GM12874 (cell line): ENCODE measurements around the gene SMIM28.

Source experiments
- TF ChIP-seq, protein P1 (sequence below): IDR thresholded peaks from 2 replicates; pipeline ENCODE4 v1.5.1; 2011; ENCODE audit warnings: low read depth, mild to moderate bottlenecking, control low read depth, low read length, moderate library complexity; ENCODE audit not compliant: insufficient read depth

The SMIM28 gene

GRCh38 chr6:138421089-138421488 lies 43.4 kb downstream of the SMIM28 start:
- TF ChIP-seq, protein P1, sequence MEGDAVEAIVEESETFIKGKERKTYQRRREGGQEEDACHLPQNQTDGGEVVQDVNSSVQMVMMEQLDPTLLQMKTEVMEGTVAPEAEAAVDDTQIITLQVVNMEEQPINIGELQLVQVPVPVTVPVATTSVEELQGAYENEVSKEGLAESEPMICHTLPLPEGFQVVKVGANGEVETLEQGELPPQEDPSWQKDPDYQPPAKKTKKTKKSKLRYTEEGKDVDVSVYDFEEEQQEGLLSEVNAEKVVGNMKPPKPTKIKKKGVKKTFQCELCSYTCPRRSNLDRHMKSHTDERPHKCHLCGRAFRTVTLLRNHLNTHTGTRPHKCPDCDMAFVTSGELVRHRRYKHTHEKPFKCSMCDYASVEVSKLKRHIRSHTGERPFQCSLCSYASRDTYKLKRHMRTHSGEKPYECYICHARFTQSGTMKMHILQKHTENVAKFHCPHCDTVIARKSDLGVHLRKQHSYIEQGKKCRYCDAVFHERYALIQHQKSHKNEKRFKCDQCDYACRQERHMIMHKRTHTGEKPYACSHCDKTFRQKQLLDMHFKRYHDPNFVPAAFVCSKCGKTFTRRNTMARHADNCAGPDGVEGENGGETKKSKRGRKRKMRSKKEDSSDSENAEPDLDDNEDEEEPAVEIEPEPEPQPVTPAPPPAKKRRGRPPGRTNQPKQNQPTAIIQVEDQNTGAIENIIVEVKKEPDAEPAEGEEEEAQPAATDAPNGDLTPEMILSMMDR, result no peak

- TF ChIP-seq, protein P1, result no peak
Measured at GRCh38 chr6:138421608-138422007, 43.9 kb downstream of the SMIM28 start.

GRCh38 chr6:138422861-138423260 lies 45.2 kb downstream of the SMIM28 start:
- TF ChIP-seq, protein P1, result no peak

DNA sequence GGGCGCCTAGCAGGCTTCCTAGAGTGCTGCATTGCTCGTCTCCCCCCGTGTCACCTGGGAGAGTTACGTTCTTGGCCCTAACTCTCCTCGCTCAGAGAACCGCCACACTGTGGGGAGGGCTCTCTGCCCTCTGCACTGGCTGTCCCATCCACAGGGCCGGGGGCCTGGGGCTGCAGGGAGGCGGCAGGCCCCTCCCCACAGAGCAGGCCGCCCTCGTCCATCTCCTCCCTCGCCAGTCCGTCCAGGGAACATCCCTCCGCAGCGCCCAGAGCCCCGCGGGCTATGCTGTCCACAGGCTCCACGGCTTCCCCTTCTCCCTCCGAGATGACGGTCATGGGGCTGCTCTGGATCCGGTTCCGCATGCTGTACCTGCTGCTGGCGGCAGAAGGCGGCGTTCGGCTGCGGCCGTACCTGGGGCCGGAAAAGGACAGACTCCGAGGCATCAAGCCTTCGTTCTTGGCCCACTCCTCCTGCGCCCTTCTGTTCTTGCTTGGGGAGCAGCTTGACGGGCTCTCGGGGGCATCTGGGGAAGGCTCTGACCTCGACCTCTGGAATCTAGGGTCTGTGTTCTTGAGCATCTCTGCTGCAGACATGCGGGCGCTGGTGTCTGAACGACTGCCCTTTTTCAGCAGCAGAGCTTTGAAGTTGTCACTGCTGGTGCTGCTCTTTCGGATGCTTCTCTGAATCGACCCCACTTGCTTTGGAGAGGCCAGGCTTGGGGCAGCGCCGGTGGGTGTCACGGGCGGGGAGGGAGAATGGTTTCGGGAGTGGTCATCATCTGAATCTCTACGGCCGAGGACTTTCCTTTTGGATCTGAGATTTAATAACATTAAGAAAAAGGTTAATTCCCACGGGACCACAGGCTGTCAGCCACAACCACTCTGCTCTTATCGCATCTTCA lies 46.5 kb downstream of the SMIM28 start:
- TF ChIP-seq, protein P1, result no peak

GRCh38 chr6:138426500-138427123 lies 48.9 kb downstream of the SMIM28 start:
- TF ChIP-seq, protein P1, result no peak

DNA sequence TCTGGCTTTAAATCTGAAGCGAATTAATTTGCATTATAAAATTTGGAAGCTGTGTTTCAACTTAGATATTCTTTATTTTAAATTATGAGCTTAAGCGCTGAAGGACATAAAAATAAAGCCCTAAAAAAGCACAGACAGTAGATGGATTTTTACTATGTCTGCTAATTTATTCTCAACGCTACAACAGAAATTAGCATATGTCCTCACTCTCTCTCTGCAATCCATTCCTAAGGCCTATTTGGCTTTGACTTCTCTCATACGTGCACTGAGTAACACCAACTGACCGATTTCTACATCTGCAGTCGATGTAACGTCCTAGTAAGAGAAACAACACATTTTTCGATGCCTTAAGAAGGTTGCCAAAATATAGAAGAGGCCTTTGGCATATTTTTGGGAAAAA lies 50.0 kb downstream of the SMIM28 start:
- TF ChIP-seq, protein P1, result no peak

GRCh38 chr6:138428944-138429598 lies 51.4 kb downstream of the SMIM28 start:
- TF ChIP-seq, protein P1, result 0 out of 2 replicates have a peak, but pooled peaks have one; percentile 23
